ENCODE results near the gene EFCAB8. TPM values are rescaled to one million over a fixed set of nuclear protein-coding genes. Genes with fewer than 3 reads are reported as not detected.

EFCAB8 gene
- total RNA-seq, 1 donor from 2014 or later, result not detected

- no peak for TF ChIP-seq CTCF (IDR thresholded peaks at IDR 0.05)
- no peaks in the 10 kb centered on the region for H3K9me3 ChIP-seq
- no peak for DNase-seq (ENCODE audit: low spot score in 2 of 2)
- no peaks in the 10 kb centered on the region for H3K27me3 ChIP-seq
- no peaks in the 10 kb centered on the region for H3K4me1 ChIP-seq
- H3K4me3 ChIP-seq, result no peak overlapping the region
- no peak overlapping the region for H3K27ac ChIP-seq
- intact Hi-C loops (cut with DNase I), result no loop called here
- H3K36me3 ChIP-seq, result peaks cover 78 to 86% of the 10 kb centered on the region in 2 donors
Observed at GRCh38 chr20:32841632-32842031, 17.1 kb upstream of the EFCAB8 start.

GRCh38 chr20:32842688-32843524, 15.8 kb upstream of the EFCAB8 start:
- no peaks in the 10 kb centered on the region for H3K27me3 ChIP-seq
- no peaks in the 10 kb centered on the region for H3K9me3 ChIP-seq
- intact Hi-C loops (cut with DNase I), result no loop called here
- H3K27ac ChIP-seq, result no peak overlapping the region
- no peak overlapping the region for H3K4me3 ChIP-seq
- H3K4me1 ChIP-seq, result no peaks in the 10 kb centered on the region
- peaks cover 77 to 86% of the 10 kb centered on the region in 2 donors for H3K36me3 ChIP-seq
- TF ChIP-seq CTCF (IDR thresholded peaks at IDR 0.05), result no peak
- no peak for DNase-seq (ENCODE audit: low spot score in 2 of 2)

- no peak for TF ChIP-seq CTCF (IDR thresholded peaks at IDR 0.05)
- H3K4me1 ChIP-seq, result no peaks in the 10 kb centered on the region
- no peak for DNase-seq (ENCODE audit: low spot score in 2 of 2)
- H3K36me3 ChIP-seq, result peaks cover 72 to 81% of the 10 kb centered on the region in 2 donors
- H3K9me3 ChIP-seq, result no peaks in the 10 kb centered on the region
- intact Hi-C loops (cut with DNase I), result no loop called here
- no peak overlapping the region for H3K4me3 ChIP-seq
- no peaks in the 10 kb centered on the region for H3K27me3 ChIP-seq
- no peak overlapping the region for H3K27ac ChIP-seq
Observed at GRCh38 chr20:32845786-32846185, 12.9 kb upstream of the EFCAB8 start.

- TF ChIP-seq CTCF (IDR thresholded peaks at IDR 0.05), result no peak
- no peak overlapping the region for H3K4me3 ChIP-seq
- H3K36me3 ChIP-seq, result peaks cover 64 to 82% of the 10 kb centered on the region in 2 donors
- H3K4me1 ChIP-seq, result no peaks in the 10 kb centered on the region
- no peak overlapping the region for H3K27ac ChIP-seq
- H3K9me3 ChIP-seq, result no peaks in the 10 kb centered on the region
- no peak for DNase-seq (ENCODE audit: low spot score in 2 of 2)
- intact Hi-C loops (cut with DNase I), result no loop called here
- H3K27me3 ChIP-seq, result no peaks in the 10 kb centered on the region
Observed at GRCh38 chr20:32846852-32847251, 11.9 kb upstream of the EFCAB8 start.

GRCh38 chr20:32847964-32848363, 10.8 kb upstream of the EFCAB8 start:
- intact Hi-C loops (cut with DNase I), result no loop called here
- Histone ChIP-seq H3K27me3 (no peaks in the 10 kb centered on the region), H3K9me3 (no peaks in the 10 kb centered on the region), H3K36me3 (peaks cover 55 to 82% of the 10 kb centered on the region in 2 donors), H3K4me1 (no peaks in the 10 kb centered on the region), H3K27ac (no peak overlapping the region), H3K4me3 (no peak overlapping the region)
- no peak for DNase-seq (ENCODE audit: low spot score in 2 of 2)
- TF ChIP-seq CTCF (IDR thresholded peaks at IDR 0.05), result no peak
